ENCODE measurements around the gene PDPK1. TPM values are rescaled to one million over a fixed set of nuclear protein-coding genes. Genes with fewer than 3 reads are reported as not detected.
"Not testable (repeated sequence)": the region's sequence is repeated elsewhere in the genome, so short reads cannot be mapped to it uniquely, and the experiment has no call there.

The PDPK1 gene
- total RNA-seq, 2 donors from 2014 or later, result 25.0 to 29.5 TPM

DNA sequence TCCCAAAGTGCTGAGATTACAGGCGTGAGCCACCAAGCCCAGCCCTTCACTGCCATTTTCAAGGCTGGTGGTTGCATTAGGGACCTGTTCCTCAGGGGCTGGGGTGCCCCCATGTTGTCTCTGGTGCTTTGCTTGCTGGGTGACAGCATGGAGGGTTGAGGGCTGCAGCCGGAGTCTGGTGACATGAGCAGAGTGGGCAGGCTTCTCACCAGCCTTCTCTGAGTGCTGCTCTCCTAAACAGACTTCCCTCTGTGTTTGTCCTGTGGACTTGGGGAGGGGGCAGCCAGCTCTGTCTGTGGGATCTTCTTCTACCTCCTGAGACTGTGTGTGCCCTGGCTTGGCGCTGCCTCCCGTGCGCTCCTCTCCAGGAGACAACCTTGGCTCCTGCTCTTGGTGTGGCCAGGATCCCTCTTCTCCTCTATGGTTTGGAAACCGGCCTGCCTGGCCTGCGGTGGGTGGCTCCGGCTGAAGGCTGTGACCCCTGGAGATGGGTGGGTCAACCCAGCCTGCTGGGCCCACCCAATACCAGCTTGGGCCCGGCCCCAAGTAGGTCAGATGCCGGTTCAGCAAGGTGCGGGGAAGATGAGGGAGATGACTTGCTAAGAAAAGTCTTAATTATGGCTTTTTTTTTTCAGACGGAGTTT, 72.1 kb downstream of the PDPK1 start:
- Histone ChIP-seq H3K27ac (no peak overlapping the region), H3K9me3 (no peaks in the 10 kb centered on the region), H3K36me3 (peaks cover 14% of the 10 kb centered on the region), H3K27me3 (no peaks in the 10 kb centered on the region), H3K4me1 (peaks cover 0 to 14% of the 10 kb centered on the region in 2 donors), H3K4me3 (no peak overlapping the region)
- TF ChIP-seq, protein P1, sequence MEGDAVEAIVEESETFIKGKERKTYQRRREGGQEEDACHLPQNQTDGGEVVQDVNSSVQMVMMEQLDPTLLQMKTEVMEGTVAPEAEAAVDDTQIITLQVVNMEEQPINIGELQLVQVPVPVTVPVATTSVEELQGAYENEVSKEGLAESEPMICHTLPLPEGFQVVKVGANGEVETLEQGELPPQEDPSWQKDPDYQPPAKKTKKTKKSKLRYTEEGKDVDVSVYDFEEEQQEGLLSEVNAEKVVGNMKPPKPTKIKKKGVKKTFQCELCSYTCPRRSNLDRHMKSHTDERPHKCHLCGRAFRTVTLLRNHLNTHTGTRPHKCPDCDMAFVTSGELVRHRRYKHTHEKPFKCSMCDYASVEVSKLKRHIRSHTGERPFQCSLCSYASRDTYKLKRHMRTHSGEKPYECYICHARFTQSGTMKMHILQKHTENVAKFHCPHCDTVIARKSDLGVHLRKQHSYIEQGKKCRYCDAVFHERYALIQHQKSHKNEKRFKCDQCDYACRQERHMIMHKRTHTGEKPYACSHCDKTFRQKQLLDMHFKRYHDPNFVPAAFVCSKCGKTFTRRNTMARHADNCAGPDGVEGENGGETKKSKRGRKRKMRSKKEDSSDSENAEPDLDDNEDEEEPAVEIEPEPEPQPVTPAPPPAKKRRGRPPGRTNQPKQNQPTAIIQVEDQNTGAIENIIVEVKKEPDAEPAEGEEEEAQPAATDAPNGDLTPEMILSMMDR (IDR thresholded peaks at IDR 0.05), result no peak
- no peak for DNase-seq (ENCODE audit: low spot score)

DNA sequence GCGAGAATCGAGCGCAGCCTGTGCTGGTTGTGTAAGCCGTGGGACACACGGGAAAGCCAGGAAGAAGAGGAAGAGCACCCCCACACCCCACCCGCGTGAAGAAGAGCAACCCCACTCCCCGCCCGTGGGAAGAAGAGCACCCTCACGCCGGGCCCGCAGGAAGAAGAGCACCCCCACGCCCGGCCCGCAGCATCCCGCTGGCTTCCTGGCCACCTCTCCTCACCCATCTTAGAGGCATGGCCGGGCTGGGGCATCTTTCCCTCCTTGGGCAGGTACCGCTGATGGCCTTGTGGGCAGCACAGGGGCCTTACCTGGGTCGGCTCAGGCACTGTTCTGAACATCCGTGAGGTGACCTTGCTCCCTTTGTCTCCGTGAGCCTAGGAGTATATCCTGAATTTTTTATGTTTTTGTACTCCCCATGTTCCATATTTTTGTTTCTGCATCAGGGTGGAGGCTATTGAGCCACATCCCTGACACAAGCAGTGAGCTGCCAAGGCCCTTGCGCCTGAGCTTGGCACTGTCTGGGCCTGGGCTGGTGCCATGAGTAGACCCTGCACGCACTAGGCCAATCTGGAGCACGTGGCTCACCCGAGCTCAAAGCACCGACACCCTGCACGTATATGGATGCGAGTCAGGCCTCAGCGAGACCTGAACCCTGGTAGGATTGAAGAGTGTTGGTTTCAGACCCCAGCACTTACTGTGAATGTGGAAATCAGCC, 73.1 kb downstream of the PDPK1 start:
- Histone ChIP-seq H3K27me3 (no peaks in the 10 kb centered on the region), H3K4me3 (no peak overlapping the region), H3K27ac (no peak overlapping the region), H3K36me3 (peaks cover 14% of the 10 kb centered on the region), H3K4me1 (peaks cover 0 to 14% of the 10 kb centered on the region in 2 donors), H3K9me3 (no peaks in the 10 kb centered on the region)
- no peak for DNase-seq (ENCODE audit: low spot score)
- TF ChIP-seq, protein P1 (IDR thresholded peaks at IDR 0.05), result no peak

DNA sequence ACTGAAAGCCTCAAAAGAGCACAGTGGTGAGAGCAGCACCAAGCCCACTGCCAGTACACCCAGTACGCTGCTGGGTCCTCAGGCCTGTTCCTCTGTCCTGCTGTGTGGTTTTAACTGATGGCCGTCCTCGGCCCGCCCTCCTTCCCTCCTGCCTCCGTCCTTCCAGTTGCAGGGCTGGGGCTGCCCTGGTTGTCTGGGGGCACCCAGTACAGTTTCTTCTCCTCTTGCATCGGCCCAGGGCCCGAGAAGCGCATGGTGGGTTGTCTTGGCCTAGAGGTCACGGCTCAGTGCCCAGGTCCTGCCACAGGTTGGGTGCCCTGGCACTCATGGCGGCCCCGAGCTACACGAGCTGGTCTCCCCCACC, 73.7 kb downstream of the PDPK1 start:
- peaks cover 14% of the 10 kb centered on the region for H3K36me3 ChIP-seq
- no peaks in the 10 kb centered on the region for H3K27me3 ChIP-seq
- peaks cover 0 to 14% of the 10 kb centered on the region in 2 donors for H3K4me1 ChIP-seq
- no peak overlapping the region for H3K4me3 ChIP-seq
- TF ChIP-seq, protein P1 (IDR thresholded peaks at IDR 0.05), result no peak
- H3K9me3 ChIP-seq, result no peaks in the 10 kb centered on the region
- no peak for DNase-seq (ENCODE audit: low spot score)
- no peak overlapping the region for H3K27ac ChIP-seq

- Histone ChIP-seq H3K36me3 (peaks cover 14% of the 10 kb centered on the region), H3K4me1 (peaks cover 0 to 14% of the 10 kb centered on the region in 2 donors)
- not testable (repeated sequence) for DNase-seq (ENCODE audit: low spot score); H3K9me3 ChIP-seq; H3K4me3 ChIP-seq; H3K27me3 ChIP-seq; H3K27ac ChIP-seq
These were observed 74.1 kb downstream of the PDPK1 start for GRCh38 chr16:2611877-2612276.

DNA sequence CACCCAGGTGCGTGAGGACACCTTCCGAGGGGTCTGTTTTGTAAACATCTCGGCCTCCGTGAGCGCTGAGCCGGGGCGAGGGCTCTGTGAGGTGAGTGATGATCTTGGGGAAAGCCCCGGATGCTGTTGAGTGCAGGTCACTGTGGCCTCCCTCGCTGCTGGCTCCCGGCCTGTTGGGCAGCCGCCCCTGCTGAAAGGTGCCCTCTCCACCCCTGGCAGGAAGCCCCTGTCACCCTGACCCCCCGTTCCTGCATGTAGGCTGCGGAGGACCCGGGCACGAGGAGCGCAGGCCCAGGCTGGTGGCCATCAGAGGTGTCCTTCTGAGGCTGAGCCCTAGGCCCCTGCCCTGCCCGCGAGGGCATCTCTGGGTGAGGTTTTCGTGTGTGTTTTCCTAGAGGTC, 75.4 kb downstream of the PDPK1 start:
- not testable (repeated sequence) for H3K27me3 ChIP-seq; H3K27ac ChIP-seq; H3K4me3 ChIP-seq; H3K9me3 ChIP-seq; H3K4me1 ChIP-seq; DNase-seq (ENCODE audit: low spot score)
- peaks cover 14% of the 10 kb centered on the region for H3K36me3 ChIP-seq

GRCh38 chr16:2614761-2615191, 77.0 kb downstream of the PDPK1 start:
- no peak for DNase-seq (ENCODE audit: low spot score)
- H3K9me3 ChIP-seq, result no peaks in the 10 kb centered on the region
- TF ChIP-seq, protein P1 (IDR thresholded peaks at IDR 0.05), result no peak
- no peak overlapping the region for H3K27ac ChIP-seq
- H3K36me3 ChIP-seq, result peaks cover 14% of the 10 kb centered on the region
- H3K27me3 ChIP-seq, result no peaks in the 10 kb centered on the region
- H3K4me1 ChIP-seq, result peaks cover 0 to 5% of the 10 kb centered on the region in 2 donors
- no peak overlapping the region for H3K4me3 ChIP-seq

GRCh38 chr16:2618964-2619363, 81.1 kb downstream of the PDPK1 start:
- not testable (repeated sequence) for H3K27ac ChIP-seq; H3K4me3 ChIP-seq; H3K9me3 ChIP-seq; H3K27me3 ChIP-seq; H3K36me3 ChIP-seq; DNase-seq (ENCODE audit: low spot score); H3K4me1 ChIP-seq

GRCh38 chr16:2619628-2620027, 81.8 kb downstream of the PDPK1 start:
- H3K9me3 ChIP-seq; DNase-seq (ENCODE audit: low spot score); H3K4me1 ChIP-seq; H3K36me3 ChIP-seq; H3K27me3 ChIP-seq; H3K27ac ChIP-seq; H3K4me3 ChIP-seq: not testable (repeated sequence)

GRCh38 chr16:2620870-2621269, 83.0 kb downstream of the PDPK1 start:
- DNase-seq (ENCODE audit: low spot score); H3K4me1 ChIP-seq; H3K27ac ChIP-seq; H3K36me3 ChIP-seq; H3K4me3 ChIP-seq; H3K9me3 ChIP-seq; H3K27me3 ChIP-seq: not testable (repeated sequence)

DNA sequence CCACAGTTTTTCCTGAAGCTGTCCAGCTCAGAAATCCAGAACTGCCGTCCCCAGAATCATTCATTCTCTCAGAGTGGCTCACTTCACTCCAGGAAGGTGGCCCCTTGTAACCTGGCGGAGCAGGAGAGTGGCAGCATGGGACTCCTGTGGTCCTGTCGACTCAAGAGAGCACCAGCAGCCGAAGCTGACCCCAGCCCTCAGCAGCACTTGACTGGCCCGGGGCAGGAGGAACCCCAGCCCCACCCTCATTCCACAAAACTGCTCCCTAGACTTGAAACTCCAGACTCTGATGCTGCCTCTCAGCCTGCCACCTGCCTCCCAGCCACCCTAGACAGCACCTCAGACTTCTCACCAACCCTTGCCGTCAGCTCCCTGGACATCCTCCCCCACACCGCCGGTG, 83.6 kb downstream of the PDPK1 start:
- not testable (repeated sequence) for DNase-seq (ENCODE audit: low spot score); H3K36me3 ChIP-seq; H3K9me3 ChIP-seq; H3K27me3 ChIP-seq; H3K4me1 ChIP-seq; H3K4me3 ChIP-seq; H3K27ac ChIP-seq

- H3K36me3 ChIP-seq; H3K9me3 ChIP-seq; H3K4me3 ChIP-seq; DNase-seq (ENCODE audit: low spot score); H3K4me1 ChIP-seq; H3K27me3 ChIP-seq; H3K27ac ChIP-seq: not testable (repeated sequence)
These were observed 89.3 kb downstream of the PDPK1 start for GRCh38 chr16:2627075-2627474.

Measured in right atrium auricular region (tissue), 2 donors.